ENCODE measurements around the gene ZNF274. TPM values are rescaled to one million over a fixed set of nuclear protein-coding genes. Genes with fewer than 3 reads are reported as not detected.

ZNF274 gene
- total RNA-seq, 1 experiment from 2014 or later, result 34.3 TPM

DNA sequence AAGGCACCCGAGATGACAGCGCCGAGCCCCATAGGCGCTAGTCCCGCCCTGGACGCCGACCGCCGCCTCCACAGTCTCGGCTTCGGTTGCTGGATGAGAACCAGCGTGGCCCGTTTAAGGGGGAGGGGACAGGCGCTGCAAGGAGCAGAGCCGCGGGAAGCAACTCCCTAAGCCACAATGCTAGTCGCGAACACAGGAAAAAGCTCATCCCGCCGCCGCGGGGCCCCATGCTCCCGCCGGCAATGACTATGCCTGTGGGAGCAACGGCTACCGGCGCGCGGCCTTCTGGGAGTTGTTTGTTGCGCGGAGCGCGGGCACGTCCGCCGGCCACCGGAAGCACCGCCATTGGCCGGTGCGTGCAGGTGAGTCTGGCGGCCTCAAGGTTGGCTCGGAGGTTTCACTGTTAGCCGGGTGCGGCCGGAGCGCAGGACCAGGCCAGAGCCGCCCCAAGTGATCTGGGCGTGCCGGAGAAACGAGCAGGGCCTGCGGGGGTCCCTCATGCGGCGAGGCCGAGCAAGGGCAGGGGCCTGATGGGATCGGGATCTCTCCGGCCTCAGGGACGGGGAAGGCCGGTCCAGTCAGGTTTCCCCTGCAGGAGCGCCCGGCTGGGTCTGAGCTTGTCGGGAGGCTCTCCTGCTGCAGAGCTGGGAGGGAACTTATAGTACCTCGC lies 45.9 kb downstream of the ZNF274 start, which contains the start of gene ZNF544:
Gene ZNF544, plus strand, starts transcription at position 330 of the 670 bp plus-strand sequence. CDS start 15,110 bp downstream, outside the sequence.
- Histone ChIP-seq H3K36me3 (ENCODE audit: low read depth) (peaks cover 24% of the 10 kb centered on the region), H2AFZ (peak within 1 kb of the TSS; percentile 95), H3K4me2 (peak within 1 kb of the TSS; percentile 87), H3F3A (ENCODE audit: insufficient read depth, low read depth) (peaks cover 6% of the 10 kb centered on the region; the same call in 1 of the 2 replicates), H3K27ac (peak within 1 kb of the TSS; percentile 34; the same call in 1 of the 2 replicates), H3K9me2 (ENCODE audit: insufficient read depth) (no peaks in the 10 kb centered on the region), H3K4me1 (replicated peaks; ENCODE audit: insufficient read depth) (no peaks in the 10 kb centered on the region), H3K79me2 (ENCODE audit: low read depth) (peaks cover 15% of the 10 kb centered on the region), H3K27me3 (ENCODE audit: insufficient read depth, low read depth) (no peaks in the 10 kb centered on the region), H3K4me3 (peak within 1 kb of the TSS; percentile 75), H3K9me3 (ENCODE audit: insufficient read depth, low read depth) (peaks cover 18% of the 10 kb centered on the region), H4K20me1 (ENCODE audit: insufficient read depth) (no peaks in the 10 kb centered on the region)
- no peak for TF ChIP-seq EZH2 (IDR thresholded peaks at IDR 0.05; ENCODE audit: low read depth)
- TF ChIP-seq, protein P1, sequence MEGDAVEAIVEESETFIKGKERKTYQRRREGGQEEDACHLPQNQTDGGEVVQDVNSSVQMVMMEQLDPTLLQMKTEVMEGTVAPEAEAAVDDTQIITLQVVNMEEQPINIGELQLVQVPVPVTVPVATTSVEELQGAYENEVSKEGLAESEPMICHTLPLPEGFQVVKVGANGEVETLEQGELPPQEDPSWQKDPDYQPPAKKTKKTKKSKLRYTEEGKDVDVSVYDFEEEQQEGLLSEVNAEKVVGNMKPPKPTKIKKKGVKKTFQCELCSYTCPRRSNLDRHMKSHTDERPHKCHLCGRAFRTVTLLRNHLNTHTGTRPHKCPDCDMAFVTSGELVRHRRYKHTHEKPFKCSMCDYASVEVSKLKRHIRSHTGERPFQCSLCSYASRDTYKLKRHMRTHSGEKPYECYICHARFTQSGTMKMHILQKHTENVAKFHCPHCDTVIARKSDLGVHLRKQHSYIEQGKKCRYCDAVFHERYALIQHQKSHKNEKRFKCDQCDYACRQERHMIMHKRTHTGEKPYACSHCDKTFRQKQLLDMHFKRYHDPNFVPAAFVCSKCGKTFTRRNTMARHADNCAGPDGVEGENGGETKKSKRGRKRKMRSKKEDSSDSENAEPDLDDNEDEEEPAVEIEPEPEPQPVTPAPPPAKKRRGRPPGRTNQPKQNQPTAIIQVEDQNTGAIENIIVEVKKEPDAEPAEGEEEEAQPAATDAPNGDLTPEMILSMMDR (conservative IDR thresholded peaks at IDR 0.05), result no peak
- CTCF ChIA-PET, result interaction anchor here (0.5 kb wide), 1 partner anchor 45 kb away, joined by 3 read pairs; no protein-coding TSS in a partner anchor
- POLR2A ChIA-PET (ENCODE audit: unreplicated experiment), result no interaction called here
- no TSS peak for BruUV-seq (replicated peaks)
- DNase-seq, result peak; percentile 57 to 71
- intact Hi-C loops (cut with micrococcal nuclease; ENCODE audit: unreplicated experiment), result loop anchor here (1.0 kb wide), 1 partner anchor 291 kb away; the partner anchor contains the start of gene ZBTB45

DNA sequence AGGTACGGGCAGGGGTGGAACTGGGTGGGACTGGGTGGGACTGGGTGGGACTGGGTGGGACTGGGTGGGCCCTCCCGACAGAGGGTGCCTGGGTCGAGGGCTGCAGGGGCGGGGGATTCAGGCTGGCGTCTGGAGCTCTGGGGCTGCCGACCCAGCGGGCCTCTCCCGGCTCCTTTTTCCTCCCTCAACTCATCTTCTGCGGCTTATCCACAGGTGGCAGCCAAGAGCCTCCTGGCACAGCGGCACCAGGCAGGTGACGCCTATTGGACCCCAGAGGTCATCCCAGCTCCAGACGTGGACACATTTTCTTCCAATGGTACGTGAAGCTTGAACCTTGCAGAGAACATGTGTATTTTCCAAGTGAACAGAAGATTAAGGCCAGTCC lies 46.4 kb downstream of the ZNF274 start:
- ChIA-PET CTCF (interaction anchor here (0.5 kb wide), 1 partner anchor 45 kb away, joined by 3 read pairs; no protein-coding TSS in a partner anchor), POLR2A (ENCODE audit: unreplicated experiment) (no interaction called here)
- no peaks in the 10 kb centered on the region for H3K27me3 ChIP-seq (ENCODE audit: insufficient read depth, low read depth)
- no peak overlapping the region for H3K27ac ChIP-seq
- peak overlapping the region; percentile 75; the same call in 1 of the 2 replicates for H3K4me3 ChIP-seq
- H3F3A ChIP-seq (ENCODE audit: insufficient read depth, low read depth), result peaks cover 6% of the 10 kb centered on the region; the same call in 1 of the 2 replicates
- H4K20me1 ChIP-seq (ENCODE audit: insufficient read depth), result no peaks in the 10 kb centered on the region
- peaks cover 18% of the 10 kb centered on the region for H3K9me3 ChIP-seq (ENCODE audit: insufficient read depth, low read depth)
- peak overlapping the region; percentile 87 for H3K4me2 ChIP-seq
- no peaks in the 10 kb centered on the region for H3K9me2 ChIP-seq (ENCODE audit: insufficient read depth)
- no peaks in the 10 kb centered on the region for H3K4me1 ChIP-seq (replicated peaks; ENCODE audit: insufficient read depth)
- no peak for TF ChIP-seq EZH2 (IDR thresholded peaks at IDR 0.05; ENCODE audit: low read depth)
- TF ChIP-seq, protein P1 (conservative IDR thresholded peaks at IDR 0.05), result no peak; the same call in 1 of the 2 replicates
- H3K79me2 ChIP-seq (ENCODE audit: low read depth), result peaks cover 15% of the 10 kb centered on the region
- DNase-seq, result no peak
- peaks cover 27% of the 10 kb centered on the region for H3K36me3 ChIP-seq (ENCODE audit: low read depth)
- H2AFZ ChIP-seq, result 0 out of 2 replicates have a peak overlapping the region, but pooled peaks have one; percentile 95
- no TSS peak for BruUV-seq (replicated peaks)
- intact Hi-C loops (cut with micrococcal nuclease; ENCODE audit: unreplicated experiment), result no loop called here

DNA sequence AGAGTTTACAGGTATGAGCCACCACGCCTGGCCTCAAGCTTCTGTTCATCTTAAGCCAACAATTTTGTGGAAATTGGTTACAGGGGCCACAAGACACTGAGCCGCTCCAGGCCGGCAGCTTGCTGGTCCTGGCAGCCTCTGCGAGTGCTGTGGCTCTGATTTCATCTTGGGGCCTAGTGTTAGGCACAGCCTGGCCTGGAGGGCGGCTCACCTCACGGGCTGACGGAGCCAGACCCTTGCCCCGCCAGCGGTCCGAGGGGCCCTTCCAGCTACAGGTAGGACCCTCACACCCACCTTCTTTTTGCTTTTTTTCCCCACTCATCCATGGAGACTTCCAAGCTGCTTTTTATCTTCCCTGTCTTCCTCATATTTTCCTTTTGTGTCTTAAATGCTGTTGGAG lies 54.5 kb downstream of the ZNF274 start:
- no peaks in the 10 kb centered on the region for H3K27me3 ChIP-seq (ENCODE audit: insufficient read depth, low read depth)
- H3K4me1 ChIP-seq (replicated peaks; ENCODE audit: insufficient read depth), result no peaks in the 10 kb centered on the region
- no peak overlapping the region for H2AFZ ChIP-seq
- TF ChIP-seq EZH2 (IDR thresholded peaks at IDR 0.05; ENCODE audit: low read depth), result no peak
- TF ChIP-seq, protein P1 (conservative IDR thresholded peaks at IDR 0.05), result no peak
- H3K27ac ChIP-seq, result no peak overlapping the region
- H3K4me2 ChIP-seq, result no peak overlapping the region
- no TSS peak for BruUV-seq (replicated peaks)
- ChIA-PET CTCF (no interaction called here), POLR2A (ENCODE audit: unreplicated experiment) (no interaction called here)
- H3K4me3 ChIP-seq, result no peak overlapping the region
- H3K36me3 ChIP-seq (ENCODE audit: low read depth), result peaks cover 21% of the 10 kb centered on the region
- H3K79me2 ChIP-seq (ENCODE audit: low read depth), result no peaks in the 10 kb centered on the region
- H3F3A ChIP-seq (ENCODE audit: insufficient read depth, low read depth), result no peaks in the 10 kb centered on the region
- no peaks in the 10 kb centered on the region for H3K9me2 ChIP-seq (ENCODE audit: insufficient read depth)
- peaks cover 8% of the 10 kb centered on the region; the same call in 1 of the 2 replicates for H3K9me3 ChIP-seq (ENCODE audit: insufficient read depth, low read depth)
- H4K20me1 ChIP-seq (ENCODE audit: insufficient read depth), result no peaks in the 10 kb centered on the region
- intact Hi-C loops (cut with micrococcal nuclease; ENCODE audit: unreplicated experiment), result no loop called here
- DNase-seq, result no peak
